Kidney (tissue), 14 donors: ENCODE results near the gene TANGO2. TPM values are rescaled to one million over a fixed set of nuclear protein-coding genes. Genes with fewer than 3 reads are reported as not detected.

ENCODE experiments used
- DNase-seq, 5 donors: peaks; one replicate each; pipeline ENCODE4 v3.0.0-alpha.2; 2013 to 2020
- FAIRE-seq: peaks from 2 replicates; lab custom pipeline; 2012; peaks lifted over from hg19 to GRCh38; lab: Jason Lieb, UNC
- H3K27ac ChIP-seq, 2 donors: one replicate each; pipeline ENCODE4 v1.7.0; 2013; ENCODE audit warnings: low read depth in 2 of 2, low read length in 2 of 2, inconsistent platforms in 1 of 2
- H3K27me3 ChIP-seq: one replicate; pipeline ENCODE4 v1.7.1; 2013; ENCODE audit warnings: low read length, inconsistent platforms; ENCODE audit not compliant: control insufficient read depth, insufficient read depth
- H3K36me3 ChIP-seq, 3 donors: one replicate each; pipeline versions ENCODE4 v1.7.0 to v1.7.1; 2013; ENCODE audit warnings: low read length in 3 of 3, control low read depth in 1 of 3, inconsistent platforms in 1 of 3; ENCODE audit not compliant: insufficient read depth in 3 of 3, control insufficient read depth in 2 of 3
- H3K4me1 ChIP-seq, 3 donors: one replicate each; pipeline versions ENCODE4 v1.7.0 to v1.7.1; 2013; ENCODE audit warnings: low read length in 3 of 3, inconsistent platforms in 1 of 3, low read depth in 1 of 3; ENCODE audit not compliant: control insufficient read depth in 2 of 3, insufficient read depth in 2 of 3
- H3K4me3 ChIP-seq, 3 donors: one replicate each; pipeline versions ENCODE4 v1.7.0 to v1.8.1; 2013; ENCODE audit warnings: low read length in 3 of 3, control low read depth in 1 of 3, inconsistent platforms in 1 of 3
- H3K9ac ChIP-seq, 3 donors: one replicate each; pipeline versions ENCODE4 v1.7.0 to v1.7.1; 2013; ENCODE audit warnings: low read length in 3 of 3, control low read depth in 1 of 3, inconsistent platforms in 1 of 3
- H3K9me3 ChIP-seq, 3 donors: one replicate each; pipeline versions ENCODE4 v1.7.0 to v1.7.1; 2013; ENCODE audit warnings: low read length in 3 of 3, control low read depth in 1 of 3, inconsistent platforms in 1 of 3; ENCODE audit not compliant: control insufficient read depth in 2 of 3, insufficient read depth in 1 of 3
- intact Hi-C: fragments of 100-400 bp; cut with DNase I; formaldehyde crosslinking; loops from one replicate; pipeline ENCODE4 v1.11.1; 2022
- polyA plus RNA-seq: library from polyadenylated mRNA; stranded (reverse); fragments of 350-450 nt; fragmentation: Illumina TruSeq; extraction: RNeasy Lipid Tissue Mini Kit (QIAGEN cat#74804); gene quantifications from one replicate; pipeline ENCODE4 v1.2.3, GENCODE V29; 2014; ENCODE audit warnings: low read depth, low replicate concordance; ENCODE audit not compliant: insufficient read depth
- total RNA-seq: library from RNA; stranded (reverse); fragmentation: NEBNext Ultra II Directional; extraction: Animal tissue kit (Norgen Biotek cat#: 25700); gene quantifications from one replicate; pipeline ENCODE4 v1.2.1, GENCODE V29; 2021
- TF ChIP-seq, protein P1 (sequence below): IDR thresholded peaks from 3 replicates; pipeline ENCODE4 v1.5.1; 2012; ENCODE audit warnings: mild to moderate bottlenecking, moderate library complexity, borderline replicate concordance; ENCODE audit not compliant: insufficient read depth; ENCODE audit errors: extremely low read depth
- donor health status: control.
- donor health status: control.
- donor health status: control.
- donor health status: control.
- donor health status: control.
- donor health status: DM: yes; HTN: yes; CAD: no.
- donor health status: Normal renal cell carcinoma (clear cell type).

The TANGO2 gene
- total and polyA plus RNA-seq, 2 donors from 2014 or later = 27.7 to 37.3 TPM

DNA sequence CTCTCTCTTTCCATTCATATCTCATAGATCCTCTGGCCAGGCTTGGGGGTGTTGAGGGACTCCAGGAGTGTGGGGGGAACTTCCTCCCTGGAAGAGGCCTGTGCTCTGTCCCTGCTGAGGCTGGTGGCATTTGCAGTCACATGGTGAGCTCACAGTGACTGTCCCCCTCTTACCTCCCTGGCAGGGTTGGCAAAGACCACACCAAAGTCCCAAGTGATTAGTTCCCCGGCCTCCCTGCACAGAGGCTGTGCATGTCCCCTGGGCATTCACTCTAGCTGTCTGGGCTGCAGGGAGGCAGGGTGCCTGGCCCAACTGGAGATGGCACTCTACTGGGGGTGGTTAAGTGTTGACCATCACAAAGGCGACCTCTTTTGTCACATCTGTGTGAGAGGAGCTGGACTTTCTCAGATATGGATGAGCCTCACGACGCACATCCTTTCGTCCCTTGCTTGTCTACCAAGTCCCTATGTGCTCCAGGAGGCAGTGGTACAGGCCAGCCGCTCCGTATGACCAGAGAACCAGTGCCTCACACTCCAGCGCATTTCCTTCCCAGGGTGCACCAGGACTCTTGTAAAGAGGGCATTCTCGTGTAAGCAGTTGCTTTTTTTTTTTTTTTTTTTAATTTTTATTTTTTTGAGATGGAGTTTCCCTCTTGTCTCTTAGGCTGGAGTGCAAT, 8.8 kb downstream of the TANGO2 start:
- H3K36me3 ChIP-seq = no peaks in the 10 kb centered on the region
- no peaks in the 10 kb centered on the region for H3K9me3 ChIP-seq
- H3K9ac ChIP-seq = no peak overlapping the region
- FAIRE-seq (no peak), DNase-seq (no peak)
- no peak overlapping the region for H3K4me3 ChIP-seq
- TF ChIP-seq, protein P1, sequence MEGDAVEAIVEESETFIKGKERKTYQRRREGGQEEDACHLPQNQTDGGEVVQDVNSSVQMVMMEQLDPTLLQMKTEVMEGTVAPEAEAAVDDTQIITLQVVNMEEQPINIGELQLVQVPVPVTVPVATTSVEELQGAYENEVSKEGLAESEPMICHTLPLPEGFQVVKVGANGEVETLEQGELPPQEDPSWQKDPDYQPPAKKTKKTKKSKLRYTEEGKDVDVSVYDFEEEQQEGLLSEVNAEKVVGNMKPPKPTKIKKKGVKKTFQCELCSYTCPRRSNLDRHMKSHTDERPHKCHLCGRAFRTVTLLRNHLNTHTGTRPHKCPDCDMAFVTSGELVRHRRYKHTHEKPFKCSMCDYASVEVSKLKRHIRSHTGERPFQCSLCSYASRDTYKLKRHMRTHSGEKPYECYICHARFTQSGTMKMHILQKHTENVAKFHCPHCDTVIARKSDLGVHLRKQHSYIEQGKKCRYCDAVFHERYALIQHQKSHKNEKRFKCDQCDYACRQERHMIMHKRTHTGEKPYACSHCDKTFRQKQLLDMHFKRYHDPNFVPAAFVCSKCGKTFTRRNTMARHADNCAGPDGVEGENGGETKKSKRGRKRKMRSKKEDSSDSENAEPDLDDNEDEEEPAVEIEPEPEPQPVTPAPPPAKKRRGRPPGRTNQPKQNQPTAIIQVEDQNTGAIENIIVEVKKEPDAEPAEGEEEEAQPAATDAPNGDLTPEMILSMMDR = no peak
- intact Hi-C loops = loop anchor here (10.0 kb wide), 1 partner anchor 85 kb away; the partner anchor contains the start of genes RANBP1 and TRMT2A
- H3K27ac ChIP-seq = no peak overlapping the region
- peaks cover 0 to 19% (median 0%) of the 10 kb centered on the region in 3 donors for H3K4me1 ChIP-seq
- no peaks in the 10 kb centered on the region for H3K27me3 ChIP-seq

DNA sequence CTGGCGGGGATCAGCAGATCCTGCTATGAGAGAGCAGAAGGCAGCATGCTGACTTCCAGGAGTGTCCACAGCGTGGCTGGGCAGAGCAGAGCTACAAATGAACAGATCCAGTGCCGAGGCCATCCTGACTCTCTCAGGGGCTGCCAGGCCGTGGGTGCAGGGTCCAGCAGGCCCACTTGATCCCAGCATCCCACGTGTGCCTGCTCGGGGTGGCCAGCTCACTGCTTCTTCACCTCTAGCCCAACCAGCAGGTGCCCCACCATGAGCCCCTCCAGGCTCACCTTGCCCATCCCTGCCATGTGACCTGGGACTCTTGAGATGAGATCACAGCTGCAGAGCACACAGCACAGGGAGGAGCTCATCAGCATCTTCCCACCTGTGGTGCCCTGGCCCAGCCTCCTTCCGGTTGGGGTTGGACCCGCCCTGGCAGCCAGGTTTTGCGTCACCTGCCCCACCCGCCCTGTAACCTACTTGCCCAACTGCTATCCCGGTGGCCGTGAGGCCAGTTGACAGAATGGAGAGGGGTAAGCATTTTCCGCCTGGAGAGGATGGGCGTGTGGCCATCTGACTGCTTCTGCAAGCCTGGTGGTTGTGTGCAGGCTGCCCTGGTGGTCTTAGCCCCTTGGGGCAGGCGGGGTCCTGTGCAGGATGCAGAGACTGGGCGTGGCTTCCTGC, 11.0 kb downstream of the TANGO2 start:
- intact Hi-C loops = no loop called here
- H3K9me3 ChIP-seq = no peaks in the 10 kb centered on the region
- DNase-seq = no peak
- no peak overlapping the region for H3K4me3 ChIP-seq
- peaks cover 0 to 18% (median 0%) of the 10 kb centered on the region in 3 donors for H3K4me1 ChIP-seq
- no peaks in the 10 kb centered on the region for H3K27me3 ChIP-seq
- TF ChIP-seq, protein P1 = no peak
- no peak for FAIRE-seq
- no peak overlapping the region for H3K9ac ChIP-seq
- H3K27ac ChIP-seq = no peak overlapping the region
- H3K36me3 ChIP-seq = peaks cover 0 to 4% (median 0%) of the 10 kb centered on the region in 3 donors

DNA sequence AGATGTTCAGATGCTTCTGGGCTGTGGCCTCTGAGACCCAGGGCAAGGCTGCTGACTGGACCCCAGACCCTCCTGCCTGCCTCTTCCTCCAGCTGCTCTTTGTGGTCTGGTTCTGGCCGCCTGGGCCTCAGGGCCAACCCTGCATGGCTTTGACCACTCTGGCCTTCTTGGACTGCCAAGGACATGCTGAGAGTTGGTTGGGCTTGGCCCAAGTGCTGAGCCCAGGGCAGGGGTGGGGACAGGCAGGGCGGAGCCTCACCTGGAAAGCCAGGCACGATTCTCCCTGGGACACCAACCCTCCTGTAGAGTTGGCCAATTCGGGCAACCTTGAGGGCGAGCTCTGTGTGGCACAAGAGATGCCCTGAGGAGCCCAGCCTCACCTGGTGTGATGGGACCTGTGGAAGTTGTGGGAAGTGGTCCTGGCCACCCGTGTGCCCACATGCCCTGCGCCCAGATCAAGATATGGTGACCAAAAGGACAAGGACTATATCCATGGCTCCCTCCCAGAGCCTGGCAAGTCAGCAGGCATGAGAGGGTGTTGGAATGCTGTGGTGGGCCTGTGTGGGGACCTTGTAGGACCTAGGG, 11.6 kb downstream of the TANGO2 start:
- Histone ChIP-seq H3K9ac (no peak overlapping the region), H3K27me3 (no peaks in the 10 kb centered on the region), H3K4me3 (no peak overlapping the region), H3K4me1 (peaks cover 0 to 18% (median 0%) of the 10 kb centered on the region in 3 donors), H3K36me3 (peaks cover 0 to 5% (median 0%) of the 10 kb centered on the region in 3 donors), H3K9me3 (no peaks in the 10 kb centered on the region), H3K27ac (peak overlapping the region in 1 of 2 donors; percentile 27)
- FAIRE-seq (no peak), DNase-seq (no peak)
- TF ChIP-seq, protein P1 = no peak
- intact Hi-C loops = no loop called here
